Measurements from ENCODE around the gene USP32. TPM values are rescaled to one million over a fixed set of nuclear protein-coding genes. Genes with fewer than 3 reads are reported as not detected.
"Not testable (repeated sequence)": the region's sequence is repeated elsewhere in the genome, so short reads cannot be mapped to it uniquely, and the experiment has no call there.

Gene USP32
- polyA plus RNA-seq, 3 donors, result 10.1 to 26.6 (median 16.6) TPM

DNA sequence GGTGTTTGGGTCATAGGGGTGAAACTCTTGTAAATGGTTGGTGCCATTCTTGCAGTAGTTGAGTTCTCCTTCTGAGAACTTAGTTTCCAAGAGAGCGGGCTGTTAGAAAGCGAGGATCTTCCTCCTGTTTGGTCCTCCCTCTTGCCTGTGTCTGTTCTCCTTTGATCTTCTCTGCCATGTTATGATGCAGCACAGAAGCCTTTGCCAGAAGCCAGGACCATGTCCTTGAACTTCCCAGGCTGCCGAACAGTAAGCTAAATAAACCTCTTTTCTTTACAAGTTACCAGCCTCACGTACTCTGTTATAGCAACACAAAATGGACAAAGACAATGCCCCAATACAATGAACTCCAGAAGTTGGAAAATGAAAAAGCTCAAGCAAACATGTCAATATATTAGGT is 201.9 kb downstream of the USP32 start:
- H3K4me1 Mint-ChIP-seq, result peaks cover 29% of the 10 kb centered on the region
- H3K9me3 ChIP-seq (replicated peaks in 1 of 2; ENCODE audit: control insufficient read depth in 1 of 2, insufficient read depth in 1 of 2, low read length in 2 of 2); H3K4me3 Mint-ChIP-seq; H3K9me3 Mint-ChIP-seq; H3K4me3 ChIP-seq (replicated peaks in 1 of 3; ENCODE audit: low read depth in 2 of 3, low read length in 3 of 3); H3K27me3 Mint-ChIP-seq (ENCODE audit: low read depth in 3 of 3); H3K4me2 ChIP-seq (replicated peaks; ENCODE audit: extremely low read depth, low read length, poor library complexity, severe bottlenecking); H3K27me3 ChIP-seq (ENCODE audit: control insufficient read depth in 2 of 2, insufficient read depth in 2 of 2, low read length in 2 of 2); H3K9ac ChIP-seq (ENCODE audit: insufficient read depth, low read length, poor library complexity, severe bottlenecking); H3K27ac ChIP-seq (ENCODE audit: low read depth in 1 of 2, low read length in 2 of 2); intact Hi-C loops (cut with micrococcal nuclease); DNase-seq; H3K79me2 ChIP-seq (ENCODE audit: insufficient read depth, low read length); H2AFZ ChIP-seq (ENCODE audit: insufficient read depth, low read depth, low read length, poor library complexity, severe bottlenecking): not testable (repeated sequence)
- Histone ChIP-seq H4K20me1 (ENCODE audit: insufficient read depth, low read length) (peaks cover 22% of the 10 kb centered on the region), H3K36me3 (replicated peaks in 1 of 2; ENCODE audit: control insufficient read depth in 1 of 2, insufficient read depth in 2 of 2, low read length in 2 of 2) (peaks cover 72 to 82% of the 10 kb centered on the region in 2 donors), H3K4me1 (ENCODE audit: control insufficient read depth in 1 of 2, insufficient read depth in 2 of 2, low read length in 2 of 2) (peaks cover 12 to 31% of the 10 kb centered on the region in 2 donors)
- peaks cover 72 to 85% of the 10 kb centered on the region in 2 donors for H3K36me3 Mint-ChIP-seq
- 93% methylated on average over 3 of the region's 4 CpGs for WGBS (ENCODE audit: insufficient coverage)
- H3K27ac Mint-ChIP-seq, result peak overlapping the region in 1 of 7 donors; percentile 14

DNA sequence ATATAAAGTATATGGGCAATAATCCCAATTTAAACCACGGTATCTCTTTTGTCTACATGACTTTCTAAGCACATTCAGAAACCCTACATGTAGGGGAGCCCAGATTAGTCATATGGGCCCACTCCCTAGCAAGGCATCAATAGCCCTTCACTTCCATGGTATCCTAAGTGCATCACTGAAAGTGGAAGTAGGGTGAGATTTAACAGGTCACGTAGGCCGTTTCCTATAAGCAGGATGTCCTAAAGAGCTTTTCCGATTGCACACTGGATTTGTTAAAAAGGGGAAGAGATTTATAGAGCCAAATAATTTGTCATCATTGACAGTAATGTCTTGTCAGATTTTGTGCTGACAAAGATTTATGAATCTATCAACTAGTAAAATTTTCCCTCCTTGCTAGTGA is 203.2 kb downstream of the USP32 start:
- Mint-ChIP-seq H3K27ac (peak overlapping the region in 3 of 7 donors; percentile 19 to 38 (median 25)), H3K4me3 (no peak overlapping the region), H3K9me3 (no peaks in the 10 kb centered on the region), H3K4me1 (peaks cover 29% of the 10 kb centered on the region), H3K27me3 (ENCODE audit: low read depth in 3 of 3) (no peaks in the 10 kb centered on the region), H3K36me3 (peaks cover 71 to 83% of the 10 kb centered on the region in 2 donors)
- TF ChIP-seq, protein P1, sequence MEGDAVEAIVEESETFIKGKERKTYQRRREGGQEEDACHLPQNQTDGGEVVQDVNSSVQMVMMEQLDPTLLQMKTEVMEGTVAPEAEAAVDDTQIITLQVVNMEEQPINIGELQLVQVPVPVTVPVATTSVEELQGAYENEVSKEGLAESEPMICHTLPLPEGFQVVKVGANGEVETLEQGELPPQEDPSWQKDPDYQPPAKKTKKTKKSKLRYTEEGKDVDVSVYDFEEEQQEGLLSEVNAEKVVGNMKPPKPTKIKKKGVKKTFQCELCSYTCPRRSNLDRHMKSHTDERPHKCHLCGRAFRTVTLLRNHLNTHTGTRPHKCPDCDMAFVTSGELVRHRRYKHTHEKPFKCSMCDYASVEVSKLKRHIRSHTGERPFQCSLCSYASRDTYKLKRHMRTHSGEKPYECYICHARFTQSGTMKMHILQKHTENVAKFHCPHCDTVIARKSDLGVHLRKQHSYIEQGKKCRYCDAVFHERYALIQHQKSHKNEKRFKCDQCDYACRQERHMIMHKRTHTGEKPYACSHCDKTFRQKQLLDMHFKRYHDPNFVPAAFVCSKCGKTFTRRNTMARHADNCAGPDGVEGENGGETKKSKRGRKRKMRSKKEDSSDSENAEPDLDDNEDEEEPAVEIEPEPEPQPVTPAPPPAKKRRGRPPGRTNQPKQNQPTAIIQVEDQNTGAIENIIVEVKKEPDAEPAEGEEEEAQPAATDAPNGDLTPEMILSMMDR (IDR thresholded peaks at IDR 0.05), result no peak
- Histone ChIP-seq H3K36me3 (replicated peaks in 1 of 2; ENCODE audit: control insufficient read depth in 1 of 2, insufficient read depth in 2 of 2, low read length in 2 of 2) (peaks cover 70 to 81% of the 10 kb centered on the region in 2 donors), H4K20me1 (ENCODE audit: insufficient read depth, low read length) (peaks cover 22% of the 10 kb centered on the region), H3K4me1 (ENCODE audit: control insufficient read depth in 1 of 2, insufficient read depth in 2 of 2, low read length in 2 of 2) (peaks cover 12 to 31% of the 10 kb centered on the region in 2 donors), H3K9ac (ENCODE audit: insufficient read depth, low read length, poor library complexity, severe bottlenecking) (no peak overlapping the region), H3K27ac (ENCODE audit: low read depth in 1 of 2, low read length in 2 of 2) (peak overlapping the region in 1 of 2 donors; percentile 45), H3K4me2 (replicated peaks; ENCODE audit: extremely low read depth, low read length, poor library complexity, severe bottlenecking) (no peak overlapping the region), H2AFZ (ENCODE audit: insufficient read depth, low read depth, low read length, poor library complexity, severe bottlenecking) (no peak overlapping the region), H3K9me3 (replicated peaks in 1 of 2; ENCODE audit: control insufficient read depth in 1 of 2, insufficient read depth in 1 of 2, low read length in 2 of 2) (no peaks in the 10 kb centered on the region), H3K79me2 (ENCODE audit: insufficient read depth, low read length) (no peaks in the 10 kb centered on the region), H3K4me3 (replicated peaks in 1 of 3; ENCODE audit: low read depth in 2 of 3, low read length in 3 of 3) (no peak overlapping the region), H3K27me3 (ENCODE audit: control insufficient read depth in 2 of 2, insufficient read depth in 2 of 2, low read length in 2 of 2) (no peaks in the 10 kb centered on the region)
- peak in 1 of 3 donors; percentile 24 for DNase-seq
- WGBS (ENCODE audit: insufficient coverage), result no CpG with 5 or more reads among the region's 4 CpGs
- intact Hi-C loops (cut with micrococcal nuclease), result no loop called here

DNA sequence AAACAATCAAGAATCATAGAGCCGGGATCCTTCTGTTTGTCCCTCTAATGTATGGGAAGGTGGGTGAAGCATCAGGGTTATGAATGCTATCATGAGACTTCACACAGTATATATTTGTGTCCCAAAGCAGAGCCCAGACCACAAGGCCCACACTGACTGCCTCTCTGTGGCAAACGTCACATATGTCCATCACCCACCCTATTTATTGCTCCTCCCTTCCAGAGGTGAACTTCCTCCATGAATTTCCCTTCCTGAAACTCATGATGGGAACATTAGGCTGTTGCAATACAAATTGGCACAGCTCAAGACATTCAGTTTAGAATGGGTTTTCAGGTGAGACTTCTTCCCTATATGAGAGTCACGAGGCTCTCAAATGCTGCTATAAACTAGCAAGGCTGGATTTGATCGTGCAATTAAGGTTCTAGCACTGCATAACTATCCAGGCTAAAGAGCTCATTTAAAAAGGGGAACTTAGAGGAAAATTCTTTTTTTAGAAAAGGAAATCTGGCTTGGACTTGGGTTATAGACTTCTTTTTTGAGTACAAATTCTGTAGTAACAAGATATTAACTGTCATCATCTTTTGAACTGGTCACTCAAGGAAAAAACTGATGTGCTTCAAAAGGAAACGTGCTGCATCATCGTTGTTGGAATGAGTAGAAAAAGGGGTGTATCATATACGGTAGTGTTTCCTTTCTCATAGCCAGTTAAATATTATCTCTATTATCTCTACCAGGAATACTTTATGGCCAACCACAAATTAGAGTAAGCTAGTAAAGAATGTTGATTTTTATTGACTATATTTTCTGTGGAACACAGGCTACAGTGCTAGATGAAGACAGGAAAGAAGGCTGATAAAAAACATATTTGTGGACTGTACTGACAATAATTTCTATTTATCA is 204.8 kb downstream of the USP32 start:
- H4K20me1 ChIP-seq (ENCODE audit: insufficient read depth, low read length), result peaks cover 22% of the 10 kb centered on the region
- Mint-ChIP-seq H3K36me3 (peaks cover 67 to 82% of the 10 kb centered on the region in 2 donors), H3K27ac (peak overlapping the region; percentile 12 to 85 (median 63)), H3K4me1 (peaks cover 29% of the 10 kb centered on the region)
- H3K4me3 ChIP-seq (replicated peaks in 1 of 3; ENCODE audit: low read depth in 2 of 3, low read length in 3 of 3); H3K27me3 ChIP-seq (ENCODE audit: control insufficient read depth in 2 of 2, insufficient read depth in 2 of 2, low read length in 2 of 2); H2AFZ ChIP-seq (ENCODE audit: insufficient read depth, low read depth, low read length, poor library complexity, severe bottlenecking); H3K27me3 Mint-ChIP-seq (ENCODE audit: low read depth in 3 of 3); H3K79me2 ChIP-seq (ENCODE audit: insufficient read depth, low read length); DNase-seq; H3K4me3 Mint-ChIP-seq; H3K9me3 Mint-ChIP-seq; H3K9me3 ChIP-seq (replicated peaks in 1 of 2; ENCODE audit: control insufficient read depth in 1 of 2, insufficient read depth in 1 of 2, low read length in 2 of 2); H3K9ac ChIP-seq (ENCODE audit: insufficient read depth, low read length, poor library complexity, severe bottlenecking); intact Hi-C loops (cut with micrococcal nuclease); H3K4me2 ChIP-seq (replicated peaks; ENCODE audit: extremely low read depth, low read length, poor library complexity, severe bottlenecking): not testable (repeated sequence)
- peaks cover 67 to 81% of the 10 kb centered on the region in 2 donors for H3K36me3 ChIP-seq (replicated peaks in 1 of 2; ENCODE audit: control insufficient read depth in 1 of 2, insufficient read depth in 2 of 2, low read length in 2 of 2)
- H3K27ac ChIP-seq (ENCODE audit: low read depth in 1 of 2, low read length in 2 of 2), result peak overlapping the region in 1 of 2 donors; percentile 58
- WGBS (ENCODE audit: insufficient coverage), result 0% methylated on average over 1 of the region's 7 CpGs
- peaks cover 12 to 31% of the 10 kb centered on the region in 2 donors for H3K4me1 ChIP-seq (ENCODE audit: control insufficient read depth in 1 of 2, insufficient read depth in 2 of 2, low read length in 2 of 2)

Measured in CD14-positive monocyte (primary cell).